CD14-positive monocyte (primary cell): ENCODE measurements around the gene CRTC1. TPM values are rescaled to one million over a fixed set of nuclear protein-coding genes. Genes with fewer than 3 reads are reported as not detected.
A peak's percentile ranks its signal among the peaks of the same experiment; 100 is the strongest.

Source experiments
- DNase-seq, 3 donors: peaks; one replicate each; pipeline ENCODE4 v3.0.0-alpha.2; 2011 to 2022
- H2AFZ ChIP-seq: 2 replicates; pipeline ENCODE4 v1.6.0; 2012; ENCODE audit warnings: mild to moderate bottlenecking, low read depth, low read length, inconsistent platforms; ENCODE audit not compliant: insufficient read depth, poor library complexity, severe bottlenecking
- H3K27ac ChIP-seq, 2 donors: 1 replicate in 1 of 2; 2 replicates in 1 of 2; pipeline ENCODE4 v1.5.1; 2012 to 2013; ENCODE audit warnings: low read length in 2 of 2, control low read depth in 1 of 2, inconsistent platforms in 1 of 2, low read depth in 1 of 2, mild to moderate bottlenecking in 1 of 2
- H3K27me3 ChIP-seq, 2 donors: one replicate each; pipeline versions ENCODE4 v1.6.0 to v1.6.1; 2011 to 2013; ENCODE audit warnings: low read length in 2 of 2; ENCODE audit not compliant: control insufficient read depth in 2 of 2, insufficient read depth in 2 of 2
- H3K36me3 ChIP-seq, 2 donors: replicated peaks in 1 of 2; 1 replicate in 1 of 2; 2 replicates in 1 of 2; pipeline versions ENCODE4 v1.5.1 to v1.6.1; 2012 to 2013; ENCODE audit warnings: low read length in 2 of 2, control low read depth in 1 of 2, inconsistent platforms in 1 of 2, mild to moderate bottlenecking in 1 of 2; ENCODE audit not compliant: insufficient read depth in 2 of 2, control insufficient read depth in 1 of 2
- H3K4me1 ChIP-seq, 2 donors: 1 replicate in 1 of 2; 2 replicates in 1 of 2; pipeline versions ENCODE4 v1.5.1 to v1.6.1; 2012 to 2013; ENCODE audit warnings: low read length in 2 of 2, control low read depth in 1 of 2, inconsistent platforms in 1 of 2, mild to moderate bottlenecking in 1 of 2, moderate library complexity in 1 of 2; ENCODE audit not compliant: insufficient read depth in 2 of 2, control insufficient read depth in 1 of 2
- H3K4me2 ChIP-seq: replicated peaks from 2 replicates; pipeline ENCODE3; 2012; ENCODE audit warnings: low read length, moderate library complexity, mild to moderate bottlenecking; ENCODE audit not compliant: poor library complexity, severe bottlenecking; ENCODE audit errors: extremely low read depth
- H3K4me3 ChIP-seq, 3 experiments: fragments of 200-600 bp in 1 of 3; sonication (generic) in 1 of 3; replicated peaks in 1 of 3; 1 replicate in 2 of 3; 2 replicates in 1 of 3; pipeline ENCODE4 v1.5.1; 2011 to 2013; ENCODE audit warnings: low read length in 3 of 3, mild to moderate bottlenecking in 3 of 3, control low read depth in 2 of 3, low read depth in 2 of 3, inconsistent platforms in 1 of 3, moderate library complexity in 1 of 3
- H3K79me2 ChIP-seq: 2 replicates; pipeline ENCODE4 v1.6.0; 2012; ENCODE audit warnings: mild to moderate bottlenecking, control low read depth, inconsistent platforms, low read length, moderate library complexity; ENCODE audit not compliant: insufficient read depth
- H3K9ac ChIP-seq: 2 replicates; pipeline ENCODE4 v1.6.0; 2017; ENCODE audit warnings: low read length, mild to moderate bottlenecking; ENCODE audit not compliant: insufficient read depth, poor library complexity, severe bottlenecking
- H3K9me3 ChIP-seq, 2 donors: replicated peaks in 1 of 2; 1 replicate in 1 of 2; 2 replicates in 1 of 2; pipeline versions ENCODE4 v1.5.1 to v1.6.1; 2012 to 2013; ENCODE audit warnings: low read length in 2 of 2, control low read depth in 1 of 2; ENCODE audit not compliant: control insufficient read depth in 1 of 2, insufficient read depth in 1 of 2
- H4K20me1 ChIP-seq: 2 replicates; pipeline ENCODE4 v1.6.0; 2012; ENCODE audit warnings: mild to moderate bottlenecking, low read length, control low read depth, moderate library complexity; ENCODE audit not compliant: insufficient read depth
- H3K27ac Mint-ChIP-seq, 7 donors: one replicate each; pipeline ENCODE4 v1.8.0; 2020; ENCODE audit warnings: mild to moderate bottlenecking in 7 of 7, mixed read lengths in 7 of 7, moderate library complexity in 6 of 7, inconsistent platforms in 2 of 7
- H3K27me3 Mint-ChIP-seq, 3 donors: one replicate each; pipeline ENCODE4 v1.8.0; 2021 to 2022; ENCODE audit warnings: low read depth in 3 of 3, mild to moderate bottlenecking in 3 of 3, mixed read lengths in 3 of 3, moderate library complexity in 3 of 3, inconsistent platforms in 1 of 3
- H3K36me3 Mint-ChIP-seq, 2 donors: one replicate each; pipeline ENCODE4 v1.8.0; 2020; ENCODE audit warnings: mixed read lengths in 2 of 2, inconsistent platforms in 1 of 2, mild to moderate bottlenecking in 1 of 2
- H3K4me1 Mint-ChIP-seq: one replicate; pipeline ENCODE4 v1.8.0; 2020; ENCODE audit warnings: mild to moderate bottlenecking, mixed read lengths
- H3K4me3 Mint-ChIP-seq, 2 donors: one replicate each; pipeline ENCODE4 v1.8.0; 2020; ENCODE audit warnings: mild to moderate bottlenecking in 2 of 2, mixed read lengths in 2 of 2, moderate library complexity in 1 of 2
- H3K9me3 Mint-ChIP-seq, 7 donors: one replicate each; pipeline ENCODE4 v1.8.0; 2020 to 2022; ENCODE audit warnings: mixed read lengths in 7 of 7, mild to moderate bottlenecking in 6 of 7, moderate library complexity in 6 of 7, inconsistent platforms in 2 of 7
- WGBS: methylation state at CpG from one replicate; pipeline ENCODE4 v1.1.5; 2013; ENCODE audit warnings: missing lambda C conversion rate; ENCODE audit not compliant: insufficient coverage; 5-methylcytosine and 5-hydroxymethylcytosine counted together
- intact Hi-C, 2 donors: fragments of 100-400 bp; cut with micrococcal nuclease; formaldehyde crosslinking; loops; one replicate each; pipeline versions ENCODE4 v1.15.0 to v1.15.1; 2023
- polyA plus RNA-seq, 3 donors: library from polyadenylated mRNA; depleted of rRNA in 1 of 3; unstranded in 2 of 3; stranded (reverse) in 1 of 3; fragments of 300-500 nt in 2 of 3; fragments of >200 nt in 1 of 3; fragmentation: Illumina TruSeq in 2 of 3; gene quantifications; 1 replicate in 2 of 3; 2 replicates in 1 of 3; pipeline ENCODE4 v1.2.3, GENCODE V29; 2012 to 2021
- TF ChIP-seq, protein P1 (sequence below): fragments of 200-600 bp; IDR thresholded peaks from one replicate; pipeline ENCODE4 v1.8.0; 2022; ENCODE audit warnings: antibody characterized with exemption, mild to moderate bottlenecking

CRTC1 gene
- polyA plus RNA-seq, 3 donors = 0.28 to 9.2 (median 0.55) TPM

DNA sequence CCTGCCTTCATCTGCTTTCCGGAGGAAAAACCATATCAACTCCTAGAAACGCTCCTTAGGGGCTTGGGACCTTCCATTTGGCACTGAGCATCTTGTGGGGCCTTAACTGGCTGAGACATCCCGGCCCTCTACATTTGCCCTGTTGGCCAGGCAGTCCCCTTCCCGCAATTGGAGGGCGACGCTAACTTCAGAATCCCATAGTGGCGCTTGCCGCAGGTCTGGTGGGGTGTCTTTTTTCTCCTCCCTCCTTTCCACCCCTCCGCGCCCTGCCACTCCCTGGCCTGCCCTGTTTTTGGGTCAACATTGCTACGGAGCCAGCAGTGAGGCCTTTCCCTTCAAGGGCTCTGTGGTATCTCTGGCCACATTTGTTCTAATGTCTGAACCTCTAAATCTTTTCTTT lies 13.6 kb upstream of the CRTC1 start:
- H3K4me3 ChIP-seq = no peak overlapping the region
- no peak overlapping the region for H3K4me3 Mint-ChIP-seq
- no peaks in the 10 kb centered on the region for H3K9me3 ChIP-seq
- peaks cover 0 to 6% (median 2%) of the 10 kb centered on the region in 7 donors for H3K9me3 Mint-ChIP-seq
- H3K27ac Mint-ChIP-seq = peak overlapping the region in 1 of 7 donors; percentile 54
- WGBS = 92% methylated on average over 2 of the region's 11 CpGs
- no peaks in the 10 kb centered on the region for H4K20me1 ChIP-seq
- H3K36me3 ChIP-seq = peaks cover 26 to 50% of the 10 kb centered on the region in 2 donors
- H3K79me2 ChIP-seq = no peaks in the 10 kb centered on the region
- TF ChIP-seq, protein P1, sequence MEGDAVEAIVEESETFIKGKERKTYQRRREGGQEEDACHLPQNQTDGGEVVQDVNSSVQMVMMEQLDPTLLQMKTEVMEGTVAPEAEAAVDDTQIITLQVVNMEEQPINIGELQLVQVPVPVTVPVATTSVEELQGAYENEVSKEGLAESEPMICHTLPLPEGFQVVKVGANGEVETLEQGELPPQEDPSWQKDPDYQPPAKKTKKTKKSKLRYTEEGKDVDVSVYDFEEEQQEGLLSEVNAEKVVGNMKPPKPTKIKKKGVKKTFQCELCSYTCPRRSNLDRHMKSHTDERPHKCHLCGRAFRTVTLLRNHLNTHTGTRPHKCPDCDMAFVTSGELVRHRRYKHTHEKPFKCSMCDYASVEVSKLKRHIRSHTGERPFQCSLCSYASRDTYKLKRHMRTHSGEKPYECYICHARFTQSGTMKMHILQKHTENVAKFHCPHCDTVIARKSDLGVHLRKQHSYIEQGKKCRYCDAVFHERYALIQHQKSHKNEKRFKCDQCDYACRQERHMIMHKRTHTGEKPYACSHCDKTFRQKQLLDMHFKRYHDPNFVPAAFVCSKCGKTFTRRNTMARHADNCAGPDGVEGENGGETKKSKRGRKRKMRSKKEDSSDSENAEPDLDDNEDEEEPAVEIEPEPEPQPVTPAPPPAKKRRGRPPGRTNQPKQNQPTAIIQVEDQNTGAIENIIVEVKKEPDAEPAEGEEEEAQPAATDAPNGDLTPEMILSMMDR = no peak
- H3K4me2 ChIP-seq = no peak overlapping the region
- no peaks in the 10 kb centered on the region for H3K27me3 ChIP-seq
- H3K36me3 Mint-ChIP-seq = peaks cover 39 to 51% of the 10 kb centered on the region in 2 donors
- H3K9ac ChIP-seq = no peak overlapping the region
- no peak for DNase-seq
- peaks cover 0 to 3% (median 1%) of the 10 kb centered on the region in 3 donors for H3K27me3 Mint-ChIP-seq
- intact Hi-C loops = no loop called here
- no peaks in the 10 kb centered on the region for H3K4me1 Mint-ChIP-seq
- H3K4me1 ChIP-seq = no peaks in the 10 kb centered on the region
- H3K27ac ChIP-seq = no peak overlapping the region
- no peak overlapping the region for H2AFZ ChIP-seq

DNA sequence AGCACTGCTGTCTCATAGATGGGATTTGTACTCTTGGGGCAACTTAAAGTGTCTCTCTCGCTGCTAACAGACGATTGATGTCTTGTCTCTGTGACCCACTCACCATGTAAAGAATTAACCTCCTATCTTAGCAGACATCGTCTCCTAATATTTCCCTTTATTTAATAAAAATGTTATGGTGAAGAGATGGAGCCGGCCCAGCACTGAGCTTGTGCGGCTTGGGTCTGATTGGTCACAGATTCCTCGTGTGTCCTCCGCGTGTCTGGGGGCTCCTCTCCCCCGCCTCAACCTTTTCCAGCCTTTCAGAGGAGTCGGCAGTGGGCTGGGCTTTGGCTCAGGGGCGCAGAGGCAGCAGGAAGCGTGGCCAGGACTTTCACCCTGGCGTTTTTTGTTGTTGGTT lies 13.2 kb upstream of the CRTC1 start:
- 93% methylated on average over 8 of the region's 13 CpGs for WGBS
- DNase-seq = no peak
- intact Hi-C loops = no loop called here
- H3K9ac ChIP-seq = no peak overlapping the region
- no peak overlapping the region for H2AFZ ChIP-seq
- Mint-ChIP-seq H3K27me3 (peaks cover 0 to 3% (median 1%) of the 10 kb centered on the region in 3 donors), H3K27ac (peak overlapping the region in 1 of 7 donors; percentile 54), H3K4me1 (no peaks in the 10 kb centered on the region), H3K4me3 (no peak overlapping the region), H3K36me3 (peaks cover 39 to 46% of the 10 kb centered on the region in 2 donors), H3K9me3 (peaks cover 0 to 6% (median 2%) of the 10 kb centered on the region in 7 donors)
- TF ChIP-seq, protein P1 = no peak
- no peak overlapping the region for H3K4me2 ChIP-seq
- H4K20me1 ChIP-seq = no peaks in the 10 kb centered on the region
- no peaks in the 10 kb centered on the region for H3K4me1 ChIP-seq
- peaks cover 26 to 49% of the 10 kb centered on the region in 2 donors for H3K36me3 ChIP-seq
- H3K9me3 ChIP-seq = no peaks in the 10 kb centered on the region
- H3K27me3 ChIP-seq = no peaks in the 10 kb centered on the region
- no peaks in the 10 kb centered on the region for H3K79me2 ChIP-seq
- H3K4me3 ChIP-seq = no peak overlapping the region
- H3K27ac ChIP-seq = no peak overlapping the region
